Measurements from ENCODE around the gene MAPK8.

The MAPK8 gene

GRCh38 chr10:48477141-48477540 lies 170.7 kb downstream of the MAPK8 start:
- no peak for TF ChIP-seq ZFX (IDR thresholded peaks at IDR 0.05)
- no peak for TF ChIP-seq CTCF (conservative IDR thresholded peaks at IDR 0.05)
- no peak overlapping the region for H3K27ac ChIP-seq

GRCh38 chr10:48477616-48478015 lies 171.1 kb downstream of the MAPK8 start:
- H3K27ac ChIP-seq: no peak overlapping the region
- TF ChIP-seq CTCF (conservative IDR thresholded peaks at IDR 0.05) (no peak), ZFX (IDR thresholded peaks at IDR 0.05) (no peak)

GRCh38 chr10:48478469-48478868 lies 172.0 kb downstream of the MAPK8 start:
- no peak for TF ChIP-seq CTCF (conservative IDR thresholded peaks at IDR 0.05)
- TF ChIP-seq ZFX (IDR thresholded peaks at IDR 0.05): no peak
- no peak overlapping the region for H3K27ac ChIP-seq

GRCh38 chr10:48478980-48479811 lies 172.7 kb downstream of the MAPK8 start:
- TF ChIP-seq CTCF (conservative IDR thresholded peaks at IDR 0.05): no peak
- TF ChIP-seq ZFX (IDR thresholded peaks at IDR 0.05): no peak

GRCh38 chr10:48480397-48481374 lies 174.2 kb downstream of the MAPK8 start:
- TF ChIP-seq CTCF (conservative IDR thresholded peaks at IDR 0.05): no peak
- TF ChIP-seq ZFX (IDR thresholded peaks at IDR 0.05): no peak
- H3K27ac ChIP-seq: no peak overlapping the region

More at GRCh38 chr10:48478980-48479811, 172.7 kb downstream of the MAPK8 start:
- H3K27ac ChIP-seq: no peak overlapping the region

GRCh38 chr10:48481385-48481784 lies 174.9 kb downstream of the MAPK8 start:
- no peak overlapping the region for H3K27ac ChIP-seq
- TF ChIP-seq ZFX (IDR thresholded peaks at IDR 0.05): no peak
- no peak for TF ChIP-seq CTCF (conservative IDR thresholded peaks at IDR 0.05)

GRCh38 chr10:48482207-48482606 lies 175.7 kb downstream of the MAPK8 start:
- no peak overlapping the region for H3K27ac ChIP-seq
- TF ChIP-seq CTCF (conservative IDR thresholded peaks at IDR 0.05) (no peak), ZFX (IDR thresholded peaks at IDR 0.05) (no peak)
